ENCODE results near the gene NBPF6.
"Not testable (repeated sequence)": the region's sequence is repeated elsewhere in the genome, so short reads cannot be mapped to it uniquely, and the experiment has no call there.

The NBPF6 gene, protein sequence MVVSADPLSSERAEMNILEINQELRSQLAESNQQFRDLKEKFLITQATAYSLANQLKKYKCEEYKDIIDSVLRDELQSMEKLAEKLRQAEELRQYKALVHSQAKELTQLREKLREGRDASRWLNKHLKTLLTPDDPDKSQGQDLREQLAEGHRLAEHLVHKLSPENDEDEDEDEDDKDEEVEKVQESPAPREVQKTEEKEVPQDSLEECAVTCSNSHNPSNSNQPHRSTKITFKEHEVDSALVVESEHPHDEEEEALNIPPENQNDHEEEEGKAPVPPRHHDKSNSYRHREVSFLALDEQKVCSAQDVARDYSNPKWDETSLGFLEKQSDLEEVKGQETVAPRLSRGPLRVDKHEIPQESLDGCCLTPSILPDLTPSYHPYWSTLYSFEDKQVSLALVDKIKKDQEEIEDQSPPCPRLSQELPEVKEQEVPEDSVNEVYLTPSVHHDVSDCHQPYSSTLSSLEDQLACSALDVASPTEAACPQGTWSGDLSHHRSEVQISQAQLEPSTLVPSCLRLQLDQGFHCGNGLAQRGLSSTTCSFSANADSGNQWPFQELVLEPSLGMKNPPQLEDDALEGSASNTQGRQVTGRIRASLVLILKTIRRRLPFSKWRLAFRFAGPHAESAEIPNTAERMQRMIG

DNA sequence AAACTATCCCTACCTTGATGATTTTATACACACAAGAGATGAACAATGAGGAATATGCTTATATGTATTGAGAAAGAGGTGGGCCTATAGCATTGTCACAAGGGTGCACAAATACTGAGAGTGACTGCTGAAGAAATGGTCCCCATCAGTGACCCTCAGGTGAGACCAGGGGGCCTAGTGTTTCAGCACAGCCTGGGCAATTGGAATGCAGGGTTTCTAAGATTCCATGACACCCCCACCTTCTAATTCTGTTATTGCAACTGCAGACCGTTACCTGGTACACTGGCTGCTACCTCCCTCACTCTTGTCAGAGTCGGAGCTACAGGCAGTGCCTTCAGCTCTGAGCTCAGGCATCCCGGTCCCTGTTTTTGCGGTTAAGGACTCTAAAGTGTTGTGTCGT is at the start of gene NBPF6:
NBPF6 (plus strand) TSS at position 301 of the 400 bp plus-strand sequence. CDS start 259 bp downstream, outside the sequence.
- DNase-seq = not testable (repeated sequence)

DNA sequence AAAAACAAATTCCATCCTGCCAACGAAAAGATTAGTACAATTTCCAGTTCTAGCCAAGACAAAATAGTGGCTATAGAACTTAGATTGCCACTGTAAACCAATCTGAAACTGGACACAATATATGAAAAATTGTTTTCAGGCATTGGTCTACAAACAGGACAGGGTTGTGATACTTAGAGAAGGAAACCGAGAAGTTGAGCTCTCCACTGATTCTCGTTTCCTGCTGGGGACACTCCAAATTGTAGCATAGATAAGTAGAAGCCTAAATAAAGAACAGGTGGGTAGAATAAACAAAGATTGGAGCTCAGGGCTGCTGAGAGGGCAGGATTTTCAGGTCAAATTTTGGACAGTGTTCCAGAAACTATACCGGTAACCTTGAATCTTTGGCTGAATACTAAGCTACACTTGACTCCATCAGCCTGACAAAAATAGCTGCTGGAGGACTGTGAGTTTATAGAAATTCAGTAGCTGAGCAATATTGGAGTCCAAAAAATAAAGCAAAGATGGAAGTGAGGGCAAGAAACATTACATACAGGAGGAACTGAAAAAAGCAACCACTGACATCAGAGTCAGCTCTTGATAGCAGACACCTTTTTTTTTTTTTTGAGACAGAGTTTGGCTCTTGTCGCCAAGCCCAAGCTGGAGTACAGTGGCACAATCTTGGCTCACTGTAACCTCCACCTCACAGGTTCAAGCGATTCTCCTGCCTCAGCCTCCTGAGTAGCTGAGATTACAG is 38.9 kb upstream of the NBPF6 start:
- not testable (repeated sequence) for DNase-seq

DNA sequence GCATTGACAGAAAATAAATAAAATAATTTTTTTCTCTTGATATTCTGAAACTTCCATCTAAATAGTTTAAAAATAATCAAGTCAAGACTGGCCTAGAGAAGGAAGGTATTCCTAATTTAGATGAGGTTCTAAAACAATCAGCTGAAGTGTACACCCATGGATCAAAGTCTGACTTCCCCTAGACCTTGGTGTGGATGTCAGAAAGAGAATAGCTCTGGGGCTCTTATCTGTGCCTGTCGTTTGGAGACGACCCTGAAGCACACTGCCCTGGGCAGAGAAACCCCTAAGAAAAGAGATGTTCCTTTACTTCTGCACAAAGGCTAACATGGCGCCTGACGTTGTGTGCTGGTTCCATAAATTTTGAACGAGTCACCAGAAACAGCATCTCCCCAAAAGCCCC is 30.0 kb upstream of the NBPF6 start:
- not testable (repeated sequence) for DNase-seq

DNA sequence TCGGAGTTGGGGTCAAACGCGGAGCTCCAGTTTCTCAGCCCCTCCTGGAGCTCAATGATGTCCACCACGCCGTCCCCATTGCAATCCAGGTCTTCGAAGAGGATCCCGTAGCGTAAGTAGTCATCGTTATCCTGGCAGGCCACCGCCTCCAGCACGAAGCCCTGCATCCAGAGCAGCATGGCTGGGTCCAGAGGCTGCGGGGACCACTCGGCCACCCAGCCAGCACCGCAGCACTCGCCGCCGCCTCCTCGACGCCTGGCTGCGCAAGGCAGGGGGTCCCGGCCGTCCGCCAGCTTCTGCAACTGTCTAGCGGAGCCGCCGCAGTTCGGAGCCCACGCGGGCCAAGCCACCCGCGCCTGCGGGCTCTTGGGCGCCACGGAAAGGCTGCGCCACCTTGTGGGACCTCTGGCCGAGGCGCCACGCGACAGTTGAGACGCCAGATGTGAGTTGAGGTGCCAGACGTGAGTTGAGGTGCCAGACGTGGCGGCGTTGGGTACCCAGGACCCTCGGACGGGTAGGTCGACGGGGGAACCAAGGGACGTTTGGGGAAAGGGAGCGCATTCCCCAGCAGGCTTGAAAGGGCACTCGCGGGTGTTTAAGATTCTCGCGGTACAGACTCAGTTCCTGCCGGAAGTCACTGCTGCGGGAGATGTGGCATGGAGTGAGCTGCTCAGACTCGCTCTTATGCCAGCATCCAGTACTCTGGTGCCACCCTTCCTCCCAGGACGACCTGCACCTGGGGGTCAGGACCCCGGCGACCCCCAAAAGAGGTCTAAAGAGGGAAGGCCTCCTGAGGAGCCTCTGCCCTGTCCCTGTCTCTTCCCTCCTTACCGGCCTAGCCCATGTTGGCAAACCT is 28.9 kb upstream of the NBPF6 start:
- not testable (repeated sequence) for DNase-seq

DNA sequence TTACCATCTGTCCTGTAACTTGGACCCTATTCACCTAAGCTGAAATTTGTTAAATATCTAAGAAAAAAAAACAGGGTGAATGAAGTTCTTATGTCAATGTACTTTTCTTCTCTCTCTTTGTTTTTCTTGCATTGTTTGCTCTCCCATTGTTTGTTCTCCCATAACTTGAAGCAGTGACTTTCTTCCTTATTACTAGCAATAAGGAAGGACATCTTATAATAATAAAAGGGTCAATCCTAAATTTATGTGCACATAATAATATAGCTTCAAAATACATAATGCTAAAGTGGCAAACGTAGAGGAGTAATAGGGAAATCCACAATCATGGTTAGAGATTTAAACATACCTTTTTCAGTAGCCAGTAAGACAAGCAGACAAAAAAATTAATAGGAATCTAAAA is 23.3 kb upstream of the NBPF6 start:
- DNase-seq = not testable (repeated sequence)

DNA sequence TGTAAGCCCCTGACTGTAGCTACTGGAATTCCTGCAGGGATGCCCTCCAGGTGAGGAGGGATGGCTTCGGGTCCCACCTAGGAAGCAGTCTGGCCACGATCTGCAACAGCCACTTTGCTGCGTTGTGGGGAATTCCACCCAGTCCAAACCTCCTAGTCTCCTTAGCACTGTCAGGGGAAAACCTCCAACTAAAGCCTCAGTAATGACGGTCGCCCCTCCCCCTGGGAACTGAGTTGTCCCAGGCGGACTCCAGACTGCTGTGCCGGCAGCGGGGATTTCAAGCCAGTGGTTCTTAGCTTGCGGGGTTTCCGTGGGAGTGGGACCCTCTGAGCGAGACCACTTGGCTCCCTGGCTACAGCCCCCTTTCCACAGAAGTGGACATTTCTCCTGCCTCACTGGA is 18.1 kb upstream of the NBPF6 start:
- DNase-seq = not testable (repeated sequence)

DNA sequence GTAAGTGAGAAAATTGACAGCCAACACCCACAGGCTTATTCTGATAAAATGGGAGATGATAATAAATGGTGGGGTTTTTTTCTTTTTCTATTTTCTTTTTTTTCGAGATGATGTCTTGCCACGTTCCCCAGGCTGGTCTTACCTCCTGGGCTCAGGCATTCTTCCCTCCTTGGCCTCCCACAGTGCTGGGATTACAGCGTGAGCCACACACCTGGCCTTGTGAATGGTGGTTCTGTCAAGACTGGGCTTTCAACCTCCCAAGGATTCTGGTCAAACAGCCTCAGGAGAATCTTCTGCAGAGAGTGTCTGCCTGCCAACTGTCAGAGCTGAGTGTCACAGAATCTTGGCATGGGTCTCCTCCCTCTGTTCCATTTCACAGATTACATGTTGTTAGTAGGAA is 16.7 kb upstream of the NBPF6 start:
- not testable (repeated sequence) for DNase-seq

DNA sequence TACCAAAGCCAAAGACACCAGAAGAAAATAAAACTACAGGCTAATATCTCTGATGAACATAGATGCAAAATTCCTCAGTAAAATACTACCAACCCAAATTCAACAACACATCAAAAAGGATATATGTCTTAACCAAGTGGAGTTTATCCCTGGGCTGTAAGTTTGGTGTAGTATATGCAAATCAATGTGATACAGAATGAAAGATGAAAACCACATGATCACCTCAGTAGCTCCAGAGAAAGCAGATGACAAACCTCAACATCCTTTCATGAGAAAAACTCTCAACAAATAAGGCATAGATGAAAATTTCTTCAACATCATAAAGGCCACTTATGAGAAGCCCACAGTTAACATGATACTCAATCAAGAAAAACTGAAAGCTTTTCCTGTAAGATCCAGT is 11.6 kb upstream of the NBPF6 start:
- DNase-seq = not testable (repeated sequence)

DNA sequence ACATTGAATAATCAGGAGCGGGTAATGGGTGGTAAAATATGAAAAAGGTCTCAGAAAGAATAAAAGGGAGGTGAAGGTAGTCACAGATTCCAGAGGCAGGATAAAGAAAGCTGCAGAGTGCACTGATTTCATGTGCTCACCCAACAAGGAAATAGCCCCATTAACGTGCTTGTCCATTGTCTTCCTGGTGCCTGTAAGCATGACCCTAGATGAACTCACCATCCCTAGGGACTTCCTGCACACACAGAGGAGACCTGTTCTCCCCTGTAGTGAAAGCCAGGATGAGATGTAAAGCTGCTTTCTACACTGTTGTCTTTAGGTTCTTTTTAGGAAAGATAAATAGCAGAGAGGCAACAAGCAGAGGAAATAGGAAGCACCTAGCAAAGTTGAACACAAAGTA is 4.4 kb downstream of the NBPF6 start:
- DNase-seq = not testable (repeated sequence)

DNA sequence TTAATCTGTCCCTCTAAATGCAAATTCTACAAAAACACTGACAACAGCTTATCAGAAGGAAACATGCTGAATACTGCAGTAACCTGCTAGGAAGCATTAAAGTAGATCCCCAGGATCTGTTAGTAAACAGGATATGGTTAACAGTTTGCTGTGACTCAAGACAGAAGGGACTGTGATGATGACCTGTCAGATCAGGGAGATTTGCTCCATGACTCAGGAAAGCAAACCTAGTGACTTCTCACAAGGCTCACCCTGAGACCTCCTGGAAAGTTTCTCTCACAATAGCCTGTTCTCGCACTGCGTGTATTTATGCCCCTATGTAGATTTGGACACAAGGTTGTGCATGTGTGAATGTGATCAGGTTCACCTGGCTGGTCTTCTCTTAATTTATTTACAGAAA is 8.5 kb downstream of the NBPF6 start:
- not testable (repeated sequence) for DNase-seq

DNA sequence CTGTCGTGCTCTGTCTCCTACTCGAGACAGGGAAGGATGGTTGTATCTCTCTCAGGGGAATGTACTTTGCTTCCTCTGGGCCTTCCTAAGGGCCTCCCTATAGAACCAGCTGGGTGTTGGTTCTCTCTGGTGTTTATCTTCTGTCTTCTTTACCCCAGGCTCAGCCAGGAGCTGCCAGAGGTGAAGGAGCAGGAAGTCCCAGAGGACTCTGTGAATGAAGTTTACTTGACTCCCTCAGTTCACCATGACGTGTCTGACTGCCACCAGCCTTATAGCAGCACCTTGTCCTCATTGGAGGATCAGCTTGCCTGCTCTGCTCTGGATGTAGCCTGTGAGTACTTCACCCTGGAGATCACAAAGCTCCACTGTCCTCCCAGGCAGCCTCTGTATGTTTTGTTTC is 11.6 kb downstream of the NBPF6 start:
- DNase-seq = not testable (repeated sequence)

DNA sequence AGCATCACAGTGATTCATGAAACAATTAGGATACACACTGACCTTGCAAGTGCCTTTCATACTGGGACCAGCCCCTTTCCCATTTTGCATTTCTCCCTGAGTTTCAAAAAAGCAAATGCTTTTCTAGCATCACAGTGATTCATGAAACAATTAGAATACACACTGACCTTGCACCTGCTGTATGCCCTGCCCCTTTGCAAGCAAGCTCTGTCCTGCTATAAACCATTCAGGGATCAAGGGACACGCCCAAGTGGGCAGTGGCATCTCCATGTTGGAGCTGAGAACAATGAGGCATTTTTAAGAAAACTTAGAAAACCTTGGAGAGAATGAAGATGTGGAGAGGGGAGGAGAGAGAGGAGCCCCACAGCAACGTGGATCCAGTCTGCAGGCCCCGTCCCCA is 13.8 kb downstream of the NBPF6 start:
- not testable (repeated sequence) for DNase-seq

DNA sequence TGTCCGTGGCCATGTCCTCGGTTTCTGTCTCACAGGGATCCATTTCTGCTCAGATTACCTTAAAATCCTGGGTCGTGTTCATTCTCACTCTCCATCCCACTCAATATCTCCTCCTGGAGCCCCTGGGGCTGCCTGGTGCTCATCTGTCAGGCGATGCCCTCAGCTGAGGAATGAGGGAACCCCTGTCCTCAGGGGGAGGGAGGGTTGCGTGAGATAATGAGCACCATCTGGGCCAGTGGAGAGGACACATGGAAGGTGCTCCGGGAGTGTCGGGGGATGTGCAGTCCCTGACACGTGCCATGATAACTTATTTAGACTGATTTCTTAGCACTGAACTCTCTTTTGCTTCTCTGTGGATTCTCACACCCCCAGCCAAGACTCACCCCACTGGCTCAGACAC is 16.0 kb downstream of the NBPF6 start:
- not testable (repeated sequence) for DNase-seq

DNA sequence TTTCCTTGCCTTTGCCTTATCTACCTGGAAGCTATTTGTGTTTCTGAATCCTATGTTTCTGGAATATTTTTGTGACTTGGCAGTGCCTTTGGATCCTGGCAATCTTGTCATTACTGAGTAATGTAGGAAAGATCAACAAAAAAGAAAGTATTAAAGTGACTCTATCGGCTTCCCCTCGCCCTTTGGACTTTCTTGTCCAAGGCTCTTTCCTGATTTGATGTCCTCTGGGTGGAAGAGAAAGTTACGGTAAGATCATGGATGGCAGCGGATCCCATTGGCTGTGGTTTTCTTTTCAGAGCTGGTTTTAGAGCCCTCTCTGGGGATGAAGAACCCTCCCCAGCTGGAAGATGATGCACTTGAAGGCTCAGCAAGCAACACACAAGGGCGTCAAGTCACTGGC is 17.0 kb downstream of the NBPF6 start:
- DNase-seq = not testable (repeated sequence)

DNA sequence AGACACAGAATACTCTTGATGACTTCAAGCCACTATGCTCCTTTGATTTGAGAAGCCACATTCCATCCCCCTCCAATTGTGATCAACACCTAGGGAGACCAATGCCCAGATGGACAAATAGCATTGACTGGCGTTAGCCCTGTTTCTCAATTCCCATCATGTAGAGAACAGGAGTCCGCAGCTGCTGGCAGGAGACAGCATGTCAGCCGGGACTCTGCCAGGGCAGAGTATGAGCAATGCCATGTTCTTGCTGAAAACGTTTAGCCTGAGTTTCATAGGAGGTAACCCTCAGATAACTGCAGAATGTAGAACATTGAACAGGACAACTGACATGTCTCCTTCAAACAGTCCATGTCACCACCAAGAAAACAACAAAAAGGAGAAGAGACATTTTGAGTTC is 20.6 kb downstream of the NBPF6 start:
- not testable (repeated sequence) for DNase-seq

DNA sequence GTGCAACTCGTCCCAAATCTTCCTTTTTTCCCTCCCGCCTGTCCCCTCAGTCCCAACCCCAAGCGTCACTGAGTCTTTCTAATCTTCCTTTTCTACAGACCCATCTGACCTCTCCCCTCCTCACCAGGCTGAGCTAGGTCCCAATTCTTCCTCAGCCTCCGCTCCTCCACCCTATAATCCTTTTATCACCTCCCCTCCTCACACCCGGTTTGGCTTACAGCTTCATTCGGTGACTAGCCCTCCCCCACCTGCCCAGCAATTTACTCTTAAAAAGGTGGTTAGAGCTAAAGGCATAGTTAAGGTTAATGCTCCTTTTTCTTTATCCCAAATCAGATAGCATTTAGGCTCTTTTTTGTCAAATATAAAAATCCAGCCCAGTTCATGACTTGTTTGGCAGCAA is 24.4 kb downstream of the NBPF6 start:
- not testable (repeated sequence) for DNase-seq

DNA sequence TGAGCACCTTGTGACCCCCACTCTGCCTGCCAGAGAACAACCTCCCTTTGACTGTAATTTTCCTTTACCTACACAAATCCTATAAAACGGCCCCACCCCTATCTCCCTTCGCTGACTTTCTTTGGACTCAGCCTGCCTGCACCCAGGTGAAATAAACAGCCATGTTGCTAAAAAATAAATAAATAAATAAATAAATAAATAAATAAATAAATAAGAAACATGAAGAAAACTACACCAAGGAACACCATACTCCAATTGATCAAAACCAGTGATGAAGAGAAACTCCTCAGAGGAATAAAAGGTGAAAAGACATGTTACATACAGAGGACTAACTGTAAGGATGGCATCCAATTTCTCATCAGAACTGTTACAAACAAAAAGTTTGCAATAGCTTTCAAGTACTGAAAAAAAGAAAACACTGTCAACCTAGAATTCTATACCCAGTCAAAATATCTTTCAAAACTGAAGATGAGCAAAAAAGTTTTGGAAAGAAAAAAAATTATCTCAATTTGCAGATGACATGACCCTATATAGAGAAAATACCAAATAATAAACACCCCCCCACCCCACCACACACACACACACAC is 28.4 kb downstream of the NBPF6 start:
- no peak for DNase-seq

DNA sequence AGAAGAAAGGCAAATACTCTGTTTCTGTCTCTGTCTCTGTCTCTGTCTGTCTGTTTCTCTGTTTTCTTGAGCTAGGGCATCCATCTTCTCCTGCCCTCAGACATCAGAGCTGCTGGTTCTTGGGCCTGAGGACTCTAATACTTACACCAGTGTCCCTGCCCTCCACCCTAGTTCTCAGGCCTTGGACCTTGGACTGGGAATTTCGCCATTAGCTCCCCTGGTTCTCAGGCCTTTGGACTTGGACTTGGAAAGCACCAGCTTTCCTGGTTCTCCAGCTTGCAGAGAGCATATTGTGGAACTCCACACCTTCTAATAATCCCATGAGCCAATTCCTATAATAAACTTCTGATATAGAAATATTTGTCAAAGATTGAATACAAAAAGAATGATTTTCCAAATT is 32.6 kb downstream of the NBPF6 start:
- DNase-seq = no peak

DNA sequence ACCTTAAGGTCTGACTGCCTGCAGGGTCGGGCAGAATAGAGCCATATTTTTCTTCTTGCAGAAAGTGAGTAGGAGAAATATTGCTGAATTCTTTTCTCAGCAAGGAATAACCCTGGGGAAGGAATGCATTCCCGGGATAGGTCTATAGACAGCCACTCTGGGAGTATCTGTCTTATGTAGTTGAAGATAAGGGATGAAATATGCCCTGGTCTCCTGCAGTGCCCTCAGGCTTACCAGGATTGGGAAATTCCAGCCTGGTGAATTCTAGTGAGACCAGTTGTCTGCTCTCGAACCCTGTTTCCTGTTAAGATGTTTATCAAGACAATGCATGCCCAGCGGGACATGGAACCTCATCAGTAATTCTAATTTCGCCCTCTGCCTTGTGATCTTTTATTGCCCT is 35.8 kb downstream of the NBPF6 start:
- not testable (repeated sequence) for DNase-seq

DNA sequence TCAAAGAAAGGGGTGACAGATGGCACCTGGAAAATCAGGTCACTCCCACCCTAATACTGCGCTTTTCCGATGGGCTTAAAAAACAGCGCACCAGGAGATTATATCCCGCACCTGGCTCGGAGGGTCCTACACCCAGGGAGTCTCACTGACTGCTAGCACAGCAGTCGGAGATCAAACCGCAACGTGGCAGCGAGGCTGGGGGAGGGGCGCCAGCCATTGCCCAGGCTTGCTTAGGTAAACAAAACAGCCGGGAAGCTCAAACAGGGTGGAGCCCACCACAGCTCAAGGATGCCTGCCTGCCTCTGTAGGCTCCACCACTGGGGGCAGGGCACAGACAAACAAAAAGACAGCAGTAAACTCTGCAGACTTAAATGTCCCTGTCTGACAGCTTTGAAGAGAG is 36.6 kb downstream of the NBPF6 start:
- DNase-seq = not testable (repeated sequence)

DNA sequence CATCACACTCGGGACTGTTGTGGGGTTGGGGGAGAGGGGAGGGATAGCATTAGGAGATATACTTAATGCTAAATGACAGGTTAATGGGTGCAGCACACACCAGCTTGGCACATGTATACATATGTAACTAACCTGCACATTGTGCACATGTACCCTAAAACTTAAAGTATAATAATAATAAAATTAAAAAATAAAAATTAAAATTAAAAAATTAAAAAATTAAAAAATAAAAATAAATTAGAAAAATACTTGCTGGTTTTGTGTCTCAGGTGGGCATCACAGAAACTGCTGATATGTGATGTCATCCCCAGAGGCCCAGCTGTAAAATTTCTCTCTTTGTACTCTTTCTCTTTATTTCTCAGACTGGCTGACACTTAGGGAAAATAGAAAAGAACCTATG is 44.9 kb downstream of the NBPF6 start:
- DNase-seq = not testable (repeated sequence)

DNA sequence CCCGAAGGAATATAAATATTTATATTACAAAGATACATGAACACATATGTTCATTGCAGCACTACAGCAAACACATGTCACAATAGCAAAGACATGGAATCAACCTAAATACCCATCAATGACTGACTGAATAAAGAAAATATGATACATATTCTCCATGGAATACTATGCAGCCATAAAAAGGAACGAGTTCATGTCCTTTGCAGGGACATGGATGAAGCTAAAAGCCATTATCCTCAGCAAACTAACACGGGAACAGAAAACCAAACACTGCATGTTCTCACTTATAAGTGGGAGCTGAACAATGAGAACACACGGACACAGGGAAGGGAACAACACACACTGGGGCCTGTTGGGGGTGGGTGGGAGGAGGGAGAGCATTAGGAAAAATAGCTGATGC is 46.7 kb downstream of the NBPF6 start:
- not testable (repeated sequence) for DNase-seq
